Endothelial cell of umbilical vein (primary cell): Measurements from ENCODE around the gene TRMT11. TPM values are rescaled to one million over a fixed set of nuclear protein-coding genes. Genes with fewer than 3 reads are reported as not detected.

ENCODE experiments used
- BruUV-seq: library from RNA; stranded (reverse); fragments of 400-500 nt; replicated peaks from 2 replicates; lab custom pipeline; 2021; lab: Mats Ljungman, UMichigan
- CTCF ChIA-PET: fragments of 300-600, 350-600 bp; sonication (Branson Sonifier 250); formaldehyde crosslinking; loops from one replicate; lab custom pipeline; 2021; ENCODE audit warnings: antibody characterized with exemption, inconsistent platforms; lab: Charles Lee
- POLR2A ChIA-PET: fragments of 300-600, 350-600 bp; sonication (Branson Sonifier 250); formaldehyde crosslinking; loops from one replicate; lab custom pipeline; 2021; ENCODE audit warnings: antibody characterized with exemption, inconsistent platforms; lab: Charles Lee
- DNase-seq: peaks from one replicate; pipeline ENCODE4 v3.0.0-alpha.2; 2011; ENCODE audit warnings: low read depth, low spot score
- FAIRE-seq: peaks from 2 replicates; lab custom pipeline; 2011; peaks lifted over from hg19 to GRCh38; lab: Jason Lieb, UNC
- H2AFZ ChIP-seq: 2 replicates; pipeline ENCODE4 v1.6.0; 2012; ENCODE audit warnings: low read depth, low read length, control low read depth, inconsistent platforms
- H3K27ac ChIP-seq: 2 replicates; pipeline ENCODE4 v1.5.1; 2011; ENCODE audit warnings: low read depth, mild to moderate bottlenecking, control low read depth, low read length, moderate library complexity; ENCODE audit not compliant: insufficient read depth
- H3K27me3 ChIP-seq, 2 experiments: 2 replicates each; pipeline versions ENCODE4 v1.6.0 to v1.6.1; 2011; ENCODE audit warnings: low read length in 2 of 2, mixed read lengths in 1 of 2; ENCODE audit not compliant: control insufficient read depth in 2 of 2, insufficient read depth in 2 of 2
- H3K36me3 ChIP-seq, 2 experiments: 2 replicates in 1 of 2; 3 replicates in 1 of 2; pipeline ENCODE4 v1.5.1; 2011; ENCODE audit warnings: low read length in 2 of 2, mild to moderate bottlenecking in 1 of 2, moderate library complexity in 1 of 2; ENCODE audit not compliant: control insufficient read depth in 2 of 2, insufficient read depth in 2 of 2; ENCODE audit errors: extremely low read depth in 1 of 2
- H3K4me1 ChIP-seq: 3 replicates; pipeline ENCODE4 v1.5.1; 2011; ENCODE audit warnings: mild to moderate bottlenecking, low read length; ENCODE audit not compliant: control insufficient read depth, insufficient read depth; ENCODE audit errors: extremely low read depth
- H3K4me2 ChIP-seq: 2 replicates; pipeline ENCODE4 v1.6.1; 2011; ENCODE audit warnings: low read length, control low read depth, mixed read lengths; ENCODE audit not compliant: insufficient read depth
- H3K4me3 ChIP-seq, 3 experiments: fragments of 200-600 bp in 1 of 3; sonication (generic), shearing (Covaris generic) in 1 of 3; replicated peaks in 1 of 3; 2 replicates each; pipeline ENCODE4 v1.5.1; 2011 to 2016; ENCODE audit warnings: control low read depth in 3 of 3, low read length in 3 of 3, mild to moderate bottlenecking in 2 of 3, inconsistent platforms in 1 of 3, low read depth in 1 of 3, moderate library complexity in 1 of 3; ENCODE audit not compliant: insufficient read depth in 1 of 3
- H3K79me2 ChIP-seq: 2 replicates; pipeline ENCODE4 v1.6.0; 2012; ENCODE audit warnings: low read length, inconsistent platforms; ENCODE audit not compliant: control insufficient read depth, insufficient read depth
- H3K9ac ChIP-seq: replicated peaks from 2 replicates; pipeline ENCODE3; 2011; ENCODE audit warnings: low read length, control low read depth; ENCODE audit not compliant: insufficient read depth; ENCODE audit errors: extremely low read depth
- H3K9me1 ChIP-seq: replicated peaks from 3 replicates; pipeline ENCODE4 v1.6.0; 2011; ENCODE audit warnings: mild to moderate bottlenecking, low read length; ENCODE audit not compliant: control insufficient read depth, insufficient read depth; ENCODE audit errors: extremely low read depth
- H3K9me3 ChIP-seq: replicated peaks from 2 replicates; pipeline ENCODE4 v1.5.1; 2012; ENCODE audit warnings: low read length, inconsistent platforms; ENCODE audit not compliant: control insufficient read depth, insufficient read depth
- H4K20me1 ChIP-seq: replicated peaks from 2 replicates; pipeline ENCODE3; 2011; ENCODE audit warnings: mild to moderate bottlenecking, low read length; ENCODE audit not compliant: control insufficient read depth, insufficient read depth; ENCODE audit errors: extremely low read depth
- EZH2 ChIP-seq: IDR thresholded peaks from 2 replicates; pipeline ENCODE4 v1.6.1; 2012; ENCODE audit warnings: borderline replicate concordance, low read depth, mild to moderate bottlenecking, moderate library complexity, low read length, inconsistent platforms; ENCODE audit not compliant: severe bottlenecking
- FOS ChIP-seq: IDR thresholded peaks from 2 replicates; pipeline ENCODE4 v1.6.1; 2011; ENCODE audit warnings: mild to moderate bottlenecking, low read length, moderate library complexity, borderline replicate concordance; ENCODE audit not compliant: insufficient read depth
- GATA2 ChIP-seq: IDR thresholded peaks from 2 replicates; pipeline ENCODE4 v1.7.0; 2011; ENCODE audit warnings: low read depth, mild to moderate bottlenecking, moderate library complexity, mixed read lengths, low read length; ENCODE audit not compliant: insufficient read length, insufficient read depth
- JUN ChIP-seq: IDR thresholded peaks from 2 replicates; pipeline ENCODE4 v1.6.1; 2011; ENCODE audit warnings: borderline replicate concordance, low read depth; ENCODE audit not compliant: insufficient read length, insufficient read depth
- MYC ChIP-seq: IDR thresholded peaks from one replicate; pipeline ENCODE4 v1.6.1; 2011; ENCODE audit warnings: mild to moderate bottlenecking, low read depth, low read length
- POLR2A ChIP-seq: IDR thresholded peaks from 2 replicates; pipeline ENCODE4 v1.6.1; 2012; ENCODE audit warnings: low read depth, mild to moderate bottlenecking, control low read depth, low read length
- POLR2AphosphoS5 ChIP-seq: IDR thresholded peaks from 2 replicates; pipeline ENCODE4 v1.6.1; 2012; ENCODE audit warnings: low read depth, mild to moderate bottlenecking, control low read depth, low read length, moderate library complexity; ENCODE audit not compliant: insufficient read depth
- dilution Hi-C: fragments of 300-500 bp; cut with MboI; formaldehyde crosslinking; loops from one replicate; pipeline ENCODE4 v1.15.0; 2019; ENCODE audit warnings: low sequenced_read_pairs; ENCODE audit not compliant: extremely low pct_ligation_motif_present
- intact Hi-C: fragments of 100-400 bp; cut with micrococcal nuclease; formaldehyde crosslinking; loops from one replicate; pipeline ENCODE4 v1.10.0; 2022
- polyA plus RNA-seq, 4 experiments: library from polyadenylated mRNA; depleted of rRNA in 3 of 4; stranded (reverse) in 3 of 4; unstranded in 1 of 4; fragments of >200 nt; gene quantifications; 2 replicates each; pipeline versions ENCODE4 v1.2.1 to v1.2.3, GENCODE V29; 2011 to 2012; ENCODE audit warnings: missing spikeins in 1 of 4
- total RNA-seq: library from RNA; stranded (reverse); gene quantifications from 2 replicates; pipeline ENCODE4 v1.2.3, GENCODE V29; 2021
- TF ChIP-seq, protein P1 (sequence below), 2 donors: IDR thresholded peaks; 1 replicate in 1 of 2; 2 replicates in 1 of 2; pipeline ENCODE4 v1.5.1; 2011; ENCODE audit warnings: low read length in 2 of 2, mild to moderate bottlenecking in 2 of 2, moderate library complexity in 2 of 2, control low read depth in 1 of 2, inconsistent platforms in 1 of 2, low read depth in 1 of 2; ENCODE audit not compliant: insufficient read depth in 1 of 2; ENCODE audit errors: extremely low read depth in 1 of 2
- TF ChIP-seq, protein P2 (sequence below): IDR thresholded peaks from 2 replicates; pipeline ENCODE4 v1.6.1; 2011; ENCODE audit not compliant: insufficient read depth, insufficient read length

The TRMT11 gene
- total and polyA plus RNA-seq, 2 donors (not counting 3 experiments of a cell fraction or from before 2014, with no cell fraction given) = 5.1 to 10.7 TPM

DNA sequence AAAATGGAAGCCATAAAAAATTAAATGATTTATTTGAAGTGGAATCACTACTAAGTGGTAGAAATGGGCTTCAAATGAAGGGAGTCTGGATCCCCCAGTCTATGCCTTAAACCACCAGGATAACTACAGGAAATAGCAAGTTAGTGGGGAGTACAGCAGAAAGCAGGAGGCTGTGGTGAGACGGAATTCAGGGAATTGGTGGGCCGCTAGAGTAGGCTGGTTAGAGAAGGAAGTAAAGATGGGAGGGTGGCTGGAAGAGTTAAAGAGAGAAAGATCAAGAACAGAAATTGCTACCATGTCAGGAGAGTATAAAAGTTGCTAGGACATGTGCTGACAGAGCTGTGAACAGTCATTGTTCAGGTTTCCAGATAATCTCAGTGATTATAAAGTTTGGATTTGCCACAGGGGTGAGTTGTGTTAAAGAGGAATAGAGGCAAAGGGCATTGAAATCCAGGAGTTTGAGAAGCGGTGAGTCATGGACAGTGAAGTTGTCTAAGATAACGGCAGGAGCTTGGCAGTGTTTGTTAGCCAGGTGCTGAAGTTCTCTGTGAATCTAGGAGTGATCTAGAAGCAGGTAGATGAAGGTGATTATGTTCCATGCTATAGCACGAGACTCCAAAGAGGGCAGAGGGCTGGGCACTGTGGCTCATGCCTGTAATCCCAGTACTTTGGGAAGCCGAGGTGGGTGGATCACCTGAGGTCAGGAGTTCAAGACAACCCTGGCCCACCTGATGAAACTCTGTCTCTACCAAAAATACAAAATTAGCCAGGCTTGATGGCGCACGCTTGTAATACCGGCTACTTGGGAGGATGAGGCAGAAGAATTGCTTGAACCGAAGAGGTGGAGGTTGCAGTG lies 43.4 kb upstream of the TRMT11 start:
- H3K9ac ChIP-seq = no peak overlapping the region
- no peaks in the 10 kb centered on the region for H3K9me3 ChIP-seq
- no peak overlapping the region for H3K4me2 ChIP-seq
- H3K36me3 ChIP-seq = no peaks in the 10 kb centered on the region
- TF ChIP-seq GATA2 (no peak), EZH2 (no peak), POLR2A (no peak), MYC (no peak), FOS (no peak), POLR2AphosphoS5 (no peak), JUN (no peak)
- TF ChIP-seq, protein P1, sequence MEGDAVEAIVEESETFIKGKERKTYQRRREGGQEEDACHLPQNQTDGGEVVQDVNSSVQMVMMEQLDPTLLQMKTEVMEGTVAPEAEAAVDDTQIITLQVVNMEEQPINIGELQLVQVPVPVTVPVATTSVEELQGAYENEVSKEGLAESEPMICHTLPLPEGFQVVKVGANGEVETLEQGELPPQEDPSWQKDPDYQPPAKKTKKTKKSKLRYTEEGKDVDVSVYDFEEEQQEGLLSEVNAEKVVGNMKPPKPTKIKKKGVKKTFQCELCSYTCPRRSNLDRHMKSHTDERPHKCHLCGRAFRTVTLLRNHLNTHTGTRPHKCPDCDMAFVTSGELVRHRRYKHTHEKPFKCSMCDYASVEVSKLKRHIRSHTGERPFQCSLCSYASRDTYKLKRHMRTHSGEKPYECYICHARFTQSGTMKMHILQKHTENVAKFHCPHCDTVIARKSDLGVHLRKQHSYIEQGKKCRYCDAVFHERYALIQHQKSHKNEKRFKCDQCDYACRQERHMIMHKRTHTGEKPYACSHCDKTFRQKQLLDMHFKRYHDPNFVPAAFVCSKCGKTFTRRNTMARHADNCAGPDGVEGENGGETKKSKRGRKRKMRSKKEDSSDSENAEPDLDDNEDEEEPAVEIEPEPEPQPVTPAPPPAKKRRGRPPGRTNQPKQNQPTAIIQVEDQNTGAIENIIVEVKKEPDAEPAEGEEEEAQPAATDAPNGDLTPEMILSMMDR (IDR thresholded peaks at IDR 0.05; ENCODE audit: extremely low read depth in 1 of 2, insufficient read depth in 1 of 2, low read depth in 1 of 2, low read length in 2 of 2) = no peak
- TF ChIP-seq, protein P2, sequence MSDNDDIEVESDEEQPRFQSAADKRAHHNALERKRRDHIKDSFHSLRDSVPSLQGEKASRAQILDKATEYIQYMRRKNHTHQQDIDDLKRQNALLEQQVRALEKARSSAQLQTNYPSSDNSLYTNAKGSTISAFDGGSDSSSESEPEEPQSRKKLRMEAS = no peak
- no peaks in the 10 kb centered on the region for H3K9me1 ChIP-seq
- FAIRE-seq (no peak), DNase-seq (no peak)
- H4K20me1 ChIP-seq = no peaks in the 10 kb centered on the region
- H3K27ac ChIP-seq = no peak overlapping the region
- no peak overlapping the region for H3K4me3 ChIP-seq
- peaks cover 40% of the 10 kb centered on the region for H3K4me1 ChIP-seq
- BruUV-seq = no TSS peak
- no peaks in the 10 kb centered on the region for H3K27me3 ChIP-seq
- ChIA-PET POLR2A (no interaction called here), CTCF (interaction anchor here (0.7 to 7.0 kb wide), 6 partner anchors 11 to 161 kb away, joined by 3 to 86 read pairs (median 4); partner anchors contain the start of gene HINT3)
- H2AFZ ChIP-seq = no peak overlapping the region
- dilution Hi-C loops (no loop called here), intact Hi-C loops (no loop called here)
- H3K79me2 ChIP-seq = no peaks in the 10 kb centered on the region
